HepG2 (cell line): ENCODE data around the gene COQ4. TPM values are rescaled to one million over a fixed set of nuclear protein-coding genes. Genes with fewer than 3 reads are reported as not detected.

Experiments used
- ARNTL ChIP-seq: sonication (generic); formaldehyde crosslinking; IDR thresholded peaks from 2 replicates; pipeline ENCODE4 v1.4.0; 2020; ENCODE audit warnings: mild to moderate bottlenecking, missing genetic modification reagents
- CBX1 ChIP-seq: IDR thresholded peaks from one replicate; pipeline ENCODE4 v1.6.1; 2016; ENCODE audit warnings: antibody characterized with exemption, low read depth
- CREBL2 ChIP-seq: sonication (generic); formaldehyde crosslinking; IDR thresholded peaks from 2 replicates; pipeline ENCODE4 v1.8.1; 2023; ENCODE audit warnings: missing genetic modification reagents, mild to moderate bottlenecking, borderline replicate concordance
- ELF3 ChIP-seq: IDR thresholded peaks from 2 replicates; pipeline ENCODE4 v1.6.1; 2016; ENCODE audit warnings: missing genetic modification reagents, missing compliant biosample characterization
- FLYWCH1 ChIP-seq: sonication (generic); formaldehyde crosslinking; IDR thresholded peaks from 2 replicates; pipeline ENCODE4 v1.8.1; 2023; ENCODE audit warnings: mild to moderate bottlenecking, missing genetic modification reagents
- HOMEZ ChIP-seq: IDR thresholded peaks from 2 replicates; pipeline ENCODE4 v1.6.1; 2016; ENCODE audit warnings: low read depth
- MXD1 ChIP-seq: sonication (generic); formaldehyde crosslinking; IDR thresholded peaks from 2 replicates; pipeline ENCODE4 v1.4.0; 2020; ENCODE audit warnings: mild to moderate bottlenecking, missing genetic modification reagents
- POLR2AphosphoS5 ChIP-seq: IDR thresholded peaks from 2 replicates; pipeline ENCODE4 v1.6.1; 2012; ENCODE audit warnings: low read depth, low read length
- RBM39 ChIP-seq: fragments of 200-400 bp; formaldehyde crosslinking; IDR thresholded peaks from one replicate; pipeline ENCODE4 v1.6.1; 2018; ENCODE audit warnings: antibody characterized with exemption, mild to moderate bottlenecking, low read depth, low read length; ENCODE audit not compliant: poor library complexity, severe bottlenecking
- RXRB ChIP-seq: IDR thresholded peaks from 2 replicates; pipeline ENCODE4 v1.6.1; 2016; ENCODE audit warnings: borderline replicate concordance, missing genetic modification reagents, missing compliant biosample characterization
- TEAD3 ChIP-seq: optimal IDR thresholded peaks from 2 replicates; pipeline ENCODE3; 2016; ENCODE audit warnings: borderline replicate concordance
- TEF ChIP-seq: sonication (generic); formaldehyde crosslinking; IDR thresholded peaks from 2 replicates; pipeline ENCODE4 v1.5.0; 2020; ENCODE audit warnings: missing genetic modification reagents
- ZBTB34 ChIP-seq: sonication (generic); formaldehyde crosslinking; IDR thresholded peaks from 2 replicates; pipeline ENCODE4 v1.8.0; 2022; ENCODE audit warnings: mild to moderate bottlenecking, missing genetic modification reagents
- ZBTB42 ChIP-seq: sonication (generic); formaldehyde crosslinking; IDR thresholded peaks from 2 replicates; pipeline ENCODE4 v1.5.0; 2020; ENCODE audit warnings: mild to moderate bottlenecking, missing genetic modification reagents
- ZNF282 ChIP-seq: fragments of 450-650 bp; IDR thresholded peaks from 2 replicates; pipeline ENCODE4 v1.6.1; 2018; ENCODE audit not compliant: partially characterized antibody
- ZNF317 ChIP-seq: sonication (generic); formaldehyde crosslinking; IDR thresholded peaks from 2 replicates; pipeline ENCODE4 v1.5.0; 2020; ENCODE audit warnings: mild to moderate bottlenecking, missing genetic modification reagents
- ZNF337 ChIP-seq: sonication (generic); formaldehyde crosslinking; IDR thresholded peaks from 2 replicates; pipeline ENCODE4 v1.5.1; 2020; ENCODE audit warnings: missing genetic modification reagents, low read depth, mild to moderate bottlenecking, borderline replicate concordance
- ZNF382 ChIP-seq: sonication (generic); formaldehyde crosslinking; IDR thresholded peaks from 2 replicates; pipeline ENCODE4 v1.5.0; 2020; ENCODE audit warnings: missing genetic modification reagents, mild to moderate bottlenecking, borderline replicate concordance
- ZNF44 ChIP-seq: sonication (generic); formaldehyde crosslinking; IDR thresholded peaks from 2 replicates; pipeline ENCODE4 v1.5.1; 2020; ENCODE audit warnings: mild to moderate bottlenecking, missing genetic modification reagents
- ZNF558 ChIP-seq: sonication (generic); formaldehyde crosslinking; IDR thresholded peaks from 2 replicates; pipeline ENCODE4 v1.9.0; 2022; ENCODE audit warnings: mild to moderate bottlenecking, missing genetic modification reagents, borderline replicate concordance
- ZNF580 ChIP-seq: IDR thresholded peaks from 2 replicates; pipeline ENCODE4 v1.6.1; 2016; ENCODE audit warnings: low read depth, borderline replicate concordance
- ZNF720 ChIP-seq: sonication (generic); formaldehyde crosslinking; IDR thresholded peaks from 2 replicates; pipeline ENCODE4 v1.4.0; 2020; ENCODE audit warnings: missing genetic modification reagents
- ZNF768 ChIP-seq: sonication (generic); formaldehyde crosslinking; IDR thresholded peaks from 2 replicates; pipeline ENCODE4 v1.4.0; 2020; ENCODE audit warnings: missing genetic modification reagents
- ZNF773 ChIP-seq: sonication (generic); formaldehyde crosslinking; IDR thresholded peaks from 2 replicates; pipeline ENCODE4 v1.4.0; 2020; ENCODE audit warnings: missing genetic modification reagents, borderline replicate concordance
- ZNF775 ChIP-seq: sonication (generic); formaldehyde crosslinking; IDR thresholded peaks from 2 replicates; pipeline ENCODE4 v1.4.0; 2020; ENCODE audit warnings: missing genetic modification reagents, mild to moderate bottlenecking, moderate library complexity, borderline replicate concordance
- ZNF879 ChIP-seq: sonication (generic); formaldehyde crosslinking; IDR thresholded peaks from 2 replicates; pipeline ENCODE4 v1.8.1; 2023; ENCODE audit warnings: missing genetic modification reagents
- polyA plus RNA-seq, 8 experiments: library from polyadenylated mRNA; depleted of rRNA in 3 of 8; stranded (reverse) in 7 of 8; unstranded in 1 of 8; fragments of >200 nt; fragmentation: Illumina TruSeq in 4 of 8; extraction: Trizol in 4 of 8; gene quantifications; 2 replicates each; pipeline versions ENCODE4 v1.2.1 to v1.2.3, GENCODE V29; 2011 to 2016; ENCODE audit warnings: low read depth in 4 of 8, missing spikeins in 1 of 8, mixed read lengths in 1 of 8; ENCODE audit not compliant: insufficient read depth in 1 of 8
- total RNA-seq, 5 experiments: library from RNA; depleted of rRNA; stranded (reverse); fragments of >200 nt; fragmentation: Illumina TruSeq; extraction: Trizol; gene quantifications; 2 replicates each; pipeline ENCODE4 v1.2.3, GENCODE V29; 2016; ENCODE audit warnings: low read depth in 1 of 5

COQ4 gene
- total and polyA plus RNA-seq, 2 of the 13 experiments (the other 11 are each of a cell fraction or from before 2014, with no cell fraction given), result 26.1 to 36.0 TPM

- TF ChIP-seq ZNF580 (CRISPR knock-in tag) (peak; percentile 73), ARNTL (CRISPR knock-in tag) (0 out of 2 replicates have a peak, but pooled peaks have one; percentile 49), ZNF282 (no peak), ZNF382 (no peak), ZNF558 (CRISPR knock-in tag) (no peak), ZNF317 (CRISPR knock-in tag) (peak; percentile 70; the same call in 1 of the 2 replicates), CBX1 (no peak), TEF (CRISPR knock-in tag) (no peak), ZNF720 (CRISPR knock-in tag) (no peak), MXD1 (CRISPR knock-in tag) (peak; percentile 91; the same call in 1 of the 2 replicates), ELF3 (peak; percentile 79), ZNF773 (no peak; the same call in 1 of the 2 replicates), POLR2AphosphoS5 (peak; percentile 87), FLYWCH1 (CRISPR knock-in tag) (no peak), ZBTB34 (CRISPR knock-in tag) (no peak), ZNF879 (CRISPR knock-in tag) (no peak), HOMEZ (CRISPR knock-in tag) (no peak), ZNF337 (CRISPR knock-in tag) (no peak), RBM39 (peak; percentile 83), ZNF775 (CRISPR knock-in tag) (no peak), ZNF44 (CRISPR knock-in tag) (0 out of 2 replicates have a peak, but pooled peaks have one; percentile 92), RXRB (CRISPR knock-in tag) (peak; percentile 73; the same call in 1 of the 2 replicates), ZBTB42 (CRISPR knock-in tag) (no peak; the same call in 1 of the 2 replicates), TEAD3 (CRISPR knock-in tag) (peak; percentile 50), ZNF768 (no peak; the same call in 1 of the 2 replicates), CREBL2 (peak; percentile 84; the same call in 1 of the 2 replicates)
These were observed at the start of gene COQ4, which contains the start of gene TRUB2 (continued) for GRCh38 chr9:128322404-128323211.
